Mesenchymal stem cell (in vitro differentiated cells and primary cell): ENCODE data around the gene CCDC171.

Source experiments
- DNase-seq: peaks from one replicate; pipeline ENCODE4 v3.0.0-alpha.2; 2013
- H2AFZ ChIP-seq: one replicate; pipeline ENCODE4 v1.6.1; 2013; ENCODE audit warnings: low read depth, mild to moderate bottlenecking, control low read depth, inconsistent platforms, low read length, moderate library complexity
- H2AK5ac ChIP-seq: 2 replicates; pipeline ENCODE4 v1.6.1; 2013; ENCODE audit warnings: low read length, moderate library complexity, mild to moderate bottlenecking, inconsistent platforms; ENCODE audit not compliant: severe bottlenecking
- H2BK120ac ChIP-seq: one replicate; pipeline ENCODE4 v1.6.1; 2013; ENCODE audit warnings: low read depth, mild to moderate bottlenecking, inconsistent platforms, low read length, moderate library complexity
- H2BK12ac ChIP-seq, 2 experiments: one replicate each; pipeline ENCODE4 v1.6.1; 2013; ENCODE audit warnings: inconsistent platforms in 2 of 2, low read length in 2 of 2, mild to moderate bottlenecking in 2 of 2, moderate library complexity in 2 of 2, control low read depth in 1 of 2
- H2BK15ac ChIP-seq: one replicate; pipeline ENCODE4 v1.6.1; 2013; ENCODE audit warnings: mild to moderate bottlenecking, low read depth, inconsistent platforms; ENCODE audit not compliant: poor library complexity, severe bottlenecking
- H2BK5ac ChIP-seq: 2 replicates; pipeline ENCODE4 v1.6.1; 2013; ENCODE audit warnings: low read depth, mild to moderate bottlenecking, low read length, control low read depth, inconsistent platforms; ENCODE audit not compliant: poor library complexity, severe bottlenecking
- H3K14ac ChIP-seq, 2 experiments: one replicate each; pipeline ENCODE4 v1.6.1; 2013; ENCODE audit warnings: inconsistent platforms in 2 of 2, low read length in 2 of 2, control low read depth in 1 of 2, mild to moderate bottlenecking in 1 of 2, moderate library complexity in 1 of 2
- H3K18ac ChIP-seq, 2 experiments: one replicate each; pipeline ENCODE4 v1.6.1; 2013; ENCODE audit warnings: inconsistent platforms in 2 of 2, low read length in 2 of 2, control low read depth in 1 of 2, low read depth in 1 of 2, mild to moderate bottlenecking in 1 of 2
- H3K23ac ChIP-seq, 2 experiments: one replicate each; pipeline ENCODE4 v1.6.1; 2013; ENCODE audit warnings: inconsistent platforms in 2 of 2, low read length in 2 of 2, mild to moderate bottlenecking in 2 of 2, moderate library complexity in 2 of 2, control low read depth in 1 of 2
- H3K27ac ChIP-seq: 2 replicates; pipeline ENCODE4 v1.5.1; 2013; ENCODE audit warnings: mild to moderate bottlenecking, moderate library complexity, low read length, control low read depth, inconsistent platforms; ENCODE audit not compliant: poor library complexity, severe bottlenecking
- H3K27me3 ChIP-seq, 2 experiments: 2 replicates each; pipeline versions ENCODE4 v1.6.1 to v1.7.0; 2013; ENCODE audit warnings: low read length in 2 of 2, mild to moderate bottlenecking in 2 of 2, moderate library complexity in 2 of 2, control low read depth in 1 of 2, inconsistent platforms in 1 of 2; ENCODE audit not compliant: control insufficient read depth in 1 of 2, insufficient read depth in 1 of 2
- H3K36me3 ChIP-seq, 2 experiments: 2 replicates each; pipeline versions ENCODE4 v1.6.1 to v1.7.0; 2013; ENCODE audit warnings: low read length in 2 of 2, control low read depth in 1 of 2, inconsistent platforms in 1 of 2, low read depth in 1 of 2, mild to moderate bottlenecking in 1 of 2; ENCODE audit not compliant: insufficient read depth in 2 of 2, control insufficient read depth in 1 of 2
- H3K4ac ChIP-seq, 2 experiments: one replicate each; pipeline ENCODE4 v1.6.1; 2013; ENCODE audit warnings: inconsistent platforms in 2 of 2, low read length in 2 of 2, mild to moderate bottlenecking in 2 of 2, moderate library complexity in 2 of 2, control low read depth in 1 of 2, low read depth in 1 of 2
- H3K4me1 ChIP-seq: 2 replicates; pipeline ENCODE4 v1.6.1; 2013; ENCODE audit warnings: low read depth, low read length, control low read depth; ENCODE audit not compliant: control insufficient read depth, insufficient read depth
- H3K4me2 ChIP-seq: 2 replicates; pipeline ENCODE4 v1.6.1; 2013; ENCODE audit warnings: low read length, mild to moderate bottlenecking, inconsistent platforms; ENCODE audit not compliant: poor library complexity, severe bottlenecking
- H3K4me3 ChIP-seq, 2 experiments: 2 replicates each; pipeline versions ENCODE4 v1.5.1 to v1.7.0; 2013; ENCODE audit warnings: low read length in 2 of 2, mild to moderate bottlenecking in 2 of 2, control low read depth in 1 of 2, low read depth in 1 of 2; ENCODE audit not compliant: insufficient read depth in 1 of 2
- H3K79me1 ChIP-seq: replicated peaks from 2 replicates; pipeline ENCODE4 v1.6.1; 2013; ENCODE audit warnings: mild to moderate bottlenecking, control low read depth, low read length, inconsistent platforms; ENCODE audit not compliant: poor library complexity, severe bottlenecking
- H3K9ac ChIP-seq: 2 replicates; pipeline ENCODE4 v1.7.0; 2013; ENCODE audit warnings: mild to moderate bottlenecking, low read length, moderate library complexity
- H3K9me3 ChIP-seq: 2 replicates; pipeline ENCODE4 v1.7.0; 2013; ENCODE audit warnings: mild to moderate bottlenecking, low read length; ENCODE audit not compliant: control insufficient read depth
- H4K8ac ChIP-seq: one replicate; pipeline ENCODE4 v1.6.1; 2013; ENCODE audit warnings: inconsistent platforms, mild to moderate bottlenecking, low read length, moderate library complexity
- H4K91ac ChIP-seq: one replicate; pipeline ENCODE4 v1.6.1; 2013; ENCODE audit warnings: mild to moderate bottlenecking, low read length, inconsistent platforms
- WGBS: methylation state at CpG from one replicate; pipeline ENCODE4 v1.1.7; 2013; ENCODE audit warnings: mixed read lengths; 5-methylcytosine and 5-hydroxymethylcytosine counted together

CCDC171 gene

DNA sequence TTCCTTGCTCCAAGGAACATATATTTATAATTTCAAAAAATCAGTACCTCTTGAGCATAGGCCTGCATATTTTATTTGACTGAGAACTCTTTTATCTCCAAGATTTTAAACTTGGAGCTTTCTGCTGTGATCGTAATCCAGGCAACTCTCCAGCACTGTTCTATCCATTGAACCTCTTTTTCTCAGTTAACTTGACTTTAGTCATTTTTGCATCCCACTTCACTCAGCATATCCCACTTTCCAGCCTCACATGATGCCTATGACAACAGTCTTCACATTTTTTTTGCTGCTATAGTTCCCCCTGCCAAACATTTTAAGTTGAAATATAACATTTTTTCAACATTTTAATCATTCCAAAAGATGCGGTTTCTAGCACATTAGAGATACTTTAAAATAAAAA lies 33.0 kb upstream of the CCDC171 start:
- Histone ChIP-seq H3K27ac (no peak overlapping the region), H3K36me3 (no peaks in the 10 kb centered on the region), H3K27me3 (no peaks in the 10 kb centered on the region), H3K4ac (no peak overlapping the region), H2BK12ac (no peak overlapping the region), H3K18ac (no peak overlapping the region), H2BK120ac (no peak overlapping the region), H3K23ac (no peak overlapping the region), H2BK5ac (no peak overlapping the region), H3K4me3 (no peak overlapping the region), H3K4me2 (no peak overlapping the region), H3K79me1 (no peaks in the 10 kb centered on the region), H3K4me1 (no peaks in the 10 kb centered on the region), H3K9me3 (no peaks in the 10 kb centered on the region), H4K8ac (no peak overlapping the region), H2BK15ac (no peak overlapping the region), H3K9ac (no peak overlapping the region), H2AFZ (no peak overlapping the region), H3K14ac (no peak overlapping the region), H2AK5ac (no peak overlapping the region), H4K91ac (no peak overlapping the region)
- WGBS, result 98% methylated on average over 1 of the region's 2 CpGs
- DNase-seq, result no peak

DNA sequence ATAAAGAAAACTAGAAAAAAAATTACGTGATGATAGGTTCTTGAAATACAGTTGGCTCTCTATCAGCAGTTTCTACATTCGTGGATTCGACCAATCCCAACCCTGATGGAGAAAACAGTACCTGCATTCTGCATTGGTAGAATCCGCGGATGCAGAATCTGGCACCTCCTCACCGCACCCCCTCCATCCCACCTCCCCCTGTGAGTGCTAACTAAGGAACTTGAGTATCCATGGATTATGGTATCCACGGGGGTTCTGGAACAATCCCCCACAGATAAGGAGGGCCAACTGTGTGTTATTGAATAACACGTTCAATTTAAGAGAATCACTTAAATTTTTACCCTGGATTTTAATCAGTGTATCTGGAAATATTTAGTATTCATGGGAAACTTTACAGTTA lies 31.6 kb upstream of the CCDC171 start:
- no peak overlapping the region for H2BK12ac ChIP-seq
- no peaks in the 10 kb centered on the region for H3K79me1 ChIP-seq
- no peak overlapping the region for H2AK5ac ChIP-seq
- H3K9ac ChIP-seq, result no peak overlapping the region
- H2BK5ac ChIP-seq, result no peak overlapping the region
- no peak overlapping the region for H3K14ac ChIP-seq
- no peak overlapping the region for H3K18ac ChIP-seq
- no peaks in the 10 kb centered on the region for H3K4me1 ChIP-seq
- WGBS, result 71% methylated on average over 4 of the region's 8 CpGs
- no peak overlapping the region for H4K8ac ChIP-seq
- H3K9me3 ChIP-seq, result no peaks in the 10 kb centered on the region
- no peak overlapping the region for H3K4me3 ChIP-seq
- no peak overlapping the region for H2AFZ ChIP-seq
- H2BK120ac ChIP-seq, result no peak overlapping the region
- no peak overlapping the region for H4K91ac ChIP-seq
- no peak overlapping the region for H3K27ac ChIP-seq
- H2BK15ac ChIP-seq, result no peak overlapping the region
- no peak overlapping the region for H3K23ac ChIP-seq
- H3K27me3 ChIP-seq, result no peaks in the 10 kb centered on the region
- no peak overlapping the region for H3K4me2 ChIP-seq
- no peaks in the 10 kb centered on the region for H3K36me3 ChIP-seq
- no peak for DNase-seq
- no peak overlapping the region for H3K4ac ChIP-seq

DNA sequence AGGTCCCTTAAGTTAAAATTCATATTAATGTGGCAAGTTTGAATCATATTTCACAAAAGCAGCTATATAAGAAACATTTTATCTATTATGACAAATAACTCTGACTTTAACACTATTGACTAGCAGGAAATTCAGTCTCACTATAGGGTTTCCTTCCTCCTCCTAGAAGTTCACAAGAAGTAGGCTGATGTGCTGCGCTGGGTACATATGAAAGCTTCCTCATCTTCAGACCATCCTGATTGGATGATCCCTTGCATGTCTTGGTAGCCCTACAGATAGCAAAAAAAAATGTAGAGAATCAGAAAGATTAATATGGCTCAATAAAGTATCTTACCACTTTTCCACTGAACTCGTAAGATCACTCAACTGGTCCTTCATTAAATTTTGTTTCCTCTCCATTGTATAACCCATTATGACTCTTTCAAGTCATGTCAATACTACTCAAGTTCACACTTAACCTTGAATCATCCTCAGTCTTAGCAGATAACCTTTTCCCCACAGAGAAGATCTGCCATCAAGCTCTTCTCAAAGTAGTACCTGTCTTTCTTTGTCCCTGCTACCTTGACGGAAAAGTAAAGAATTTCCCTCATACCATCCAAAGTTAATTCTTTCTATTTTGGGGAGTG lies 30.6 kb upstream of the CCDC171 start:
- Histone ChIP-seq H2AK5ac (no peak overlapping the region), H3K4me2 (no peak overlapping the region), H3K4me3 (no peak overlapping the region), H4K91ac (no peak overlapping the region), H2AFZ (no peak overlapping the region), H3K14ac (no peak overlapping the region), H3K23ac (no peak overlapping the region), H2BK120ac (no peak overlapping the region), H3K9ac (no peak overlapping the region), H3K4ac (no peak overlapping the region), H3K79me1 (no peaks in the 10 kb centered on the region), H3K27ac (no peak overlapping the region), H2BK15ac (no peak overlapping the region), H3K36me3 (no peaks in the 10 kb centered on the region), H4K8ac (no peak overlapping the region), H3K4me1 (no peaks in the 10 kb centered on the region), H3K18ac (no peak overlapping the region), H2BK5ac (no peak overlapping the region), H3K27me3 (no peaks in the 10 kb centered on the region), H2BK12ac (no peak overlapping the region), H3K9me3 (no peaks in the 10 kb centered on the region)
- DNase-seq, result no peak
- WGBS, result over 99% methylated on average over 2 of the region's 3 CpGs

DNA sequence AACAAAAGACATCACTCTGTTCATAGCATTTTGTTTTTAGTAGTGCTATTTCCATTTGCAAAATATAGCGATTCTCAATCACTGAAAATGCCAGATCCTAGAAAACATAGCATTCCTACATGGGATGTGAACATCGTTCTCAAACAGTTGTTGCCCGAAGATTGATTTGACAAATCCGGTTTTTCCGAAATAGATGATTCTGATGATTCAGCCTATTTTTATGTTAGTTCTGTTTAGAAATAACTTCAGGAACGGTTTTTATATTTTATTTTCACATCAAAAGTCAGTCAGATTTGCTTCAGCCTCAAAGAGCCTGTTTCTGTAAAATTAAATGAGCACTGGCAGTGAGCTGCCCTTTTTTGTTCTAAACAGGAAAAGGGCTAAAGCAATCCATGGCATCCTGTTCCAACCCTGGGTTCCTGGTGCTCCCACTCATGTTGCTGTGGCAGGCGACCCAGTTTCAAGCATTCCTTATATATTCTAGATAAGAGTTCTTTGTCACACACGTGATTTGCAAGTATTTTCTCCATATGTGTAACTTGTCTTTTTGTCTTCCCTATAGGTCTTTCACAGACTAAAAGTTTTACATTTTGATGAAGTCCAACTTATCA lies 27.9 kb upstream of the CCDC171 start:
- Histone ChIP-seq H3K14ac (no peak overlapping the region), H2BK5ac (no peak overlapping the region), H3K27me3 (no peaks in the 10 kb centered on the region), H4K91ac (no peak overlapping the region), H3K9me3 (no peaks in the 10 kb centered on the region), H3K4me2 (no peak overlapping the region), H3K4me1 (no peaks in the 10 kb centered on the region), H3K4me3 (no peak overlapping the region), H2BK120ac (no peak overlapping the region), H3K18ac (no peak overlapping the region), H3K79me1 (no peaks in the 10 kb centered on the region), H2BK12ac (no peak overlapping the region), H3K36me3 (no peaks in the 10 kb centered on the region), H3K4ac (no peak overlapping the region), H3K23ac (no peak overlapping the region), H3K27ac (no peak overlapping the region), H2AK5ac (no peak overlapping the region), H3K9ac (no peak overlapping the region), H2AFZ (no peak overlapping the region), H4K8ac (no peak overlapping the region), H2BK15ac (no peak overlapping the region)
- WGBS, result 67% methylated on average over 4 of the region's 8 CpGs
- DNase-seq, result no peak
